GM12801 (cell line): ENCODE data around the gene PPIE.

Experiments
- CTCF ChIP-seq: IDR thresholded peaks from one replicate; pipeline ENCODE4 v1.5.1; 2011; ENCODE audit warnings: control low read depth; ENCODE audit not compliant: insufficient read length; ENCODE audit errors: extremely low read depth

Gene PPIE

DNA sequence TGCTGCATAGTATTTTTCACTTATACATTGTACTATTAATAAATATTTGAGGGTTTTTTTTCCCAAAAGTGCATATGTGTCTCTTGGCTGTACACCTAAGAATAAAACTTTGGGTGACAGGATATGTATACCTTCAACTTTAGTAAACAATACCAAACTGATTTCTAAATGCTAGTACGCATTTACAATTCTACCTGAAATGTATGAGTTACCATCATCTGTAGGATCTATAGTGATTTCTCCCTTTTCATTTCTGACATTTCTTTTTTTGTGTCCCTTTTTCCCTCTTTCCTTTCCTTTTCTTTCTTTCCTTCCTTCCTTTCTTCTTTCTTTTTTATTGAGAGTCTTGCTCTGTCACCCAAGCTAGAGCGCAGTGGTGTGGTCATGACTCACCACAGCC, 66.7 kb downstream of the PPIE start:
- no peak for TF ChIP-seq CTCF

DNA sequence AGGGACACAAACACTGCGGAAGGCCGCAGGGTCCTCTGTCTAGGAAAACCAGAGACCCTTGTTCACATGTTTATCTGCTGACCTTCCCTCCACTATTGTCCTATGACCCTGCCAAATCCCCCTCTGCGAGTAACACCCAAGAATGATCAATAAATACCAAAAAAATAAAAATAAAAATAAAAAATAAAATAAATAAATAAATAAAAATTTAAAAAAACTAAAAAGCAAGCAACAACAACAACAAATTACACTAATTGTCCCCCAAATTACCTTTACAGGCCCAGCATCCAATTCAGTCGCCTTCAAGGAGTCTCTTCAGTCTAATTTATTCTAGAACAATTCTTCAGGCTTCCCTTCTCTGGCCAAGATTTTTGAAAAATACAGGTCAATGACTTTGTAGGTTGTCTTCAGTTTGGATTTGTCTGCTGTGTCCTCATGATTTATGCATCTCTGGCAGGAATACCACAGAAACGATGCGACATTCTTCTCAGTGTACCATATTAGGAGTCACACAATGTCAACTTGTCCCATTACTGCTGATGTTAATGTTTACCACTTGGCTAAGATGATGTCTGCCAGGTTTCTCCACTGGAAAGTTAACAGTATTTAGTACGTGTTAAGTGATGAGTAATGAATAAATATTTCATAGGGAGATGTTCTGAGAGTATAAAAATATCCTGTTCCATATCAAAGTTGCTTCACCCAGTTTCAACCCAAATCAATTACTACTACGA, 70.3 kb downstream of the PPIE start:
- no peak for TF ChIP-seq CTCF

- TF ChIP-seq CTCF, result no peak
Observed at GRCh38 chr1:39812913-39813312, 74.2 kb downstream of the PPIE start.
